ENCODE data around the gene SIGLEC15. TPM values are rescaled to one million over a fixed set of nuclear protein-coding genes. Genes with fewer than 3 reads are reported as not detected.
"Not testable (repeated sequence)": the region's sequence is repeated elsewhere in the genome, so short reads cannot be mapped to it uniquely, and the experiment has no call there.

Gene SIGLEC15
- total RNA-seq, 3 donors from 2014 or later, result 0.16 to 1.5 (median 0.66) TPM

- no peak for DNase-seq (ENCODE audit: low spot score in 2 of 2)
- Histone ChIP-seq H3K9me3 (no peaks in the 10 kb centered on the region), H3K27me3 (no peaks in the 10 kb centered on the region), H3K36me3 (no peaks in the 10 kb centered on the region), H3K27ac (no peak overlapping the region), H3K4me1 (no peaks in the 10 kb centered on the region), H3K4me3 (no peak overlapping the region)
- TF ChIP-seq POLR2A (IDR thresholded peaks at IDR 0.05) (no peak), CTCF (IDR thresholded peaks at IDR 0.05) (no peak), POLR2AphosphoS5 (IDR thresholded peaks at IDR 0.05) (no peak)
- intact Hi-C loops (cut with DNase I; ENCODE audit: low total_unique reads), result no loop called here
Observed at GRCh38 chr18:45844938-45845337, 19.5 kb downstream of the SIGLEC15 start.

- H3K36me3 ChIP-seq, result no peaks in the 10 kb centered on the region
- DNase-seq (ENCODE audit: low spot score in 2 of 2), result no peak
- H3K4me3 ChIP-seq, result no peak overlapping the region
- H3K9me3 ChIP-seq, result no peaks in the 10 kb centered on the region
- intact Hi-C loops (cut with DNase I; ENCODE audit: low total_unique reads), result no loop called here
- no peaks in the 10 kb centered on the region for H3K27me3 ChIP-seq
- no peak overlapping the region for H3K27ac ChIP-seq
- TF ChIP-seq POLR2A (IDR thresholded peaks at IDR 0.05) (no peak), POLR2AphosphoS5 (IDR thresholded peaks at IDR 0.05) (no peak), CTCF (IDR thresholded peaks at IDR 0.05) (no peak)
- no peaks in the 10 kb centered on the region for H3K4me1 ChIP-seq
Observed at GRCh38 chr18:45845410-45845809, 19.9 kb downstream of the SIGLEC15 start.

- Histone ChIP-seq H3K4me3 (no peak overlapping the region), H3K4me1 (no peaks in the 10 kb centered on the region), H3K27ac (no peak overlapping the region), H3K36me3 (no peaks in the 10 kb centered on the region), H3K27me3 (no peaks in the 10 kb centered on the region), H3K9me3 (no peaks in the 10 kb centered on the region)
- DNase-seq (ENCODE audit: low spot score in 2 of 2), result no peak
- intact Hi-C loops (cut with DNase I; ENCODE audit: low total_unique reads), result no loop called here
- TF ChIP-seq POLR2AphosphoS5 (IDR thresholded peaks at IDR 0.05), result no peak
- no peak for TF ChIP-seq CTCF (IDR thresholded peaks at IDR 0.05)
- TF ChIP-seq POLR2A (IDR thresholded peaks at IDR 0.05), result no peak
Observed at GRCh38 chr18:45847119-45847518, 21.6 kb downstream of the SIGLEC15 start.

GRCh38 chr18:45848643-45849042 lies 23.2 kb downstream of the SIGLEC15 start:
- intact Hi-C loops (cut with DNase I; ENCODE audit: low total_unique reads), result not testable (repeated sequence)

GRCh38 chr18:45849529-45849928 lies 24.1 kb downstream of the SIGLEC15 start:
- H3K4me3 ChIP-seq, result no peak overlapping the region
- no peaks in the 10 kb centered on the region for H3K4me1 ChIP-seq
- no peak for TF ChIP-seq POLR2A (IDR thresholded peaks at IDR 0.05)
- no peak for TF ChIP-seq CTCF (IDR thresholded peaks at IDR 0.05)
- no peak for TF ChIP-seq POLR2AphosphoS5 (IDR thresholded peaks at IDR 0.05)
- H3K9me3 ChIP-seq, result no peaks in the 10 kb centered on the region
- H3K27me3 ChIP-seq, result no peaks in the 10 kb centered on the region
- H3K27ac ChIP-seq, result no peak overlapping the region
- intact Hi-C loops (cut with DNase I; ENCODE audit: low total_unique reads), result no loop called here
- H3K36me3 ChIP-seq, result peaks cover 8% of the 10 kb centered on the region
- DNase-seq (ENCODE audit: low spot score in 2 of 2), result no peak

More at GRCh38 chr18:45848643-45849042, 23.2 kb downstream of the SIGLEC15 start:
- not testable (repeated sequence) for DNase-seq (ENCODE audit: low spot score in 2 of 2); H3K27ac ChIP-seq; H3K4me3 ChIP-seq; H3K4me1 ChIP-seq; H3K27me3 ChIP-seq; H3K36me3 ChIP-seq; H3K9me3 ChIP-seq

GRCh38 chr18:45850021-45850420 lies 24.5 kb downstream of the SIGLEC15 start:
- no peak for DNase-seq (ENCODE audit: low spot score in 2 of 2)
- Histone ChIP-seq H3K9me3 (no peaks in the 10 kb centered on the region), H3K36me3 (peaks cover 8% of the 10 kb centered on the region), H3K4me1 (no peaks in the 10 kb centered on the region), H3K27ac (no peak overlapping the region), H3K4me3 (no peak overlapping the region), H3K27me3 (no peaks in the 10 kb centered on the region)
- TF ChIP-seq CTCF (IDR thresholded peaks at IDR 0.05) (no peak), POLR2A (IDR thresholded peaks at IDR 0.05) (no peak), POLR2AphosphoS5 (IDR thresholded peaks at IDR 0.05) (no peak)
- intact Hi-C loops (cut with DNase I; ENCODE audit: low total_unique reads), result no loop called here

All from breast epithelium (tissue), 4 donors.